Measurements from ENCODE around the gene PLIN3. TPM values are rescaled to one million over a fixed set of nuclear protein-coding genes. Genes with fewer than 3 reads are reported as not detected.

PLIN3 gene
- total and polyA plus RNA-seq, 2 experiments from 2014 or later = 38.0 to 59.9 TPM

GRCh38 chr19:4816950-4817278 lies 50.6 kb downstream of the PLIN3 start:
- Histone ChIP-seq H3K4me1 (ENCODE audit: insufficient read depth) (no peaks in the 10 kb centered on the region), H3K27ac (ENCODE audit: low read depth) (no peak overlapping the region), H3K4me2 (no peak overlapping the region), H3F3A (replicated peaks; ENCODE audit: low read depth) (no peaks in the 10 kb centered on the region; the same call in 1 of the 2 replicates), H3K27me3 (ENCODE audit: insufficient read depth) (peaks cover 5% of the 10 kb centered on the region; the same call in 1 of the 2 replicates), H3K36me3 (ENCODE audit: insufficient read depth) (no peaks in the 10 kb centered on the region), H3K4me3 (no peak overlapping the region), H2AFZ (peak overlapping the region; percentile 94), H3K9me2 (ENCODE audit: insufficient read depth) (peaks cover 5% of the 10 kb centered on the region; the same call in 1 of the 2 replicates), H4K20me1 (replicated peaks; ENCODE audit: insufficient read depth) (no peaks in the 10 kb centered on the region), H3K79me2 (replicated peaks; ENCODE audit: insufficient read depth) (no peaks in the 10 kb centered on the region)
- ATAC-seq (no peak), DNase-seq (ENCODE audit: low spot score) (no peak)
- peaks cover 27% of the 10 kb centered on the region for H3K27me3 Mint-ChIP-seq (ENCODE audit: insufficient read depth, low read depth, poor library complexity)
- no peaks in the 10 kb centered on the region; the same call in 2 of the 3 replicates for H3K4me1 Mint-ChIP-seq
- H3K36me3 Mint-ChIP-seq (ENCODE audit: low read depth) = peaks cover 6% of the 10 kb centered on the region; the same call in 2 of the 3 replicates
- H3K27ac Mint-ChIP-seq = no peak overlapping the region
- H3K4me3 Mint-ChIP-seq = no peak overlapping the region
- TF ChIP-seq CTCF (conservative IDR thresholded peaks at IDR 0.05; ENCODE audit: low read depth in 2 of 2) (no peak), POLR2AphosphoS5 (IDR thresholded peaks at IDR 0.05; ENCODE audit: low read depth) (no peak), NANOG (IDR thresholded peaks at IDR 0.05; ENCODE audit: borderline replicate concordance) (no peak), ZNF114 (CRISPR knock-in tag; IDR thresholded peaks at IDR 0.05) (no peak), REST (IDR thresholded peaks at IDR 0.05; ENCODE audit: unreplicated experiment) (no peak), EZH2phosphoT487 (IDR thresholded peaks at IDR 0.05; ENCODE audit: unreplicated experiment) (no peak), STAT1 (IDR thresholded peaks at IDR 0.05; ENCODE audit: unreplicated experiment) (no peak), JUNB (IDR thresholded peaks at IDR 0.05; ENCODE audit: unreplicated experiment) (no peak), ZNF462 (CRISPR knock-in tag; IDR thresholded peaks at IDR 0.05) (no peak), ZNF331 (CRISPR knock-in tag; IDR thresholded peaks at IDR 0.05; ENCODE audit: low read depth) (no peak), CREB1 (CRISPR knock-in tag; IDR thresholded peaks at IDR 0.05; ENCODE audit: low read depth) (no peak), EZH2 (IDR thresholded peaks at IDR 0.05; ENCODE audit: low read depth, unreplicated experiment) (no peak), ETS1 (IDR thresholded peaks at IDR 0.05) (no peak)
- peaks cover 17% of the 10 kb centered on the region for H3K9me3 Mint-ChIP-seq

Data from GM23338 (cell line).